ENCODE measurements around the gene TNFRSF4. TPM values are rescaled to one million over a fixed set of nuclear protein-coding genes. Genes with fewer than 3 reads are reported as not detected.

The TNFRSF4 gene
- total RNA-seq, 1 donor = not detected

DNA sequence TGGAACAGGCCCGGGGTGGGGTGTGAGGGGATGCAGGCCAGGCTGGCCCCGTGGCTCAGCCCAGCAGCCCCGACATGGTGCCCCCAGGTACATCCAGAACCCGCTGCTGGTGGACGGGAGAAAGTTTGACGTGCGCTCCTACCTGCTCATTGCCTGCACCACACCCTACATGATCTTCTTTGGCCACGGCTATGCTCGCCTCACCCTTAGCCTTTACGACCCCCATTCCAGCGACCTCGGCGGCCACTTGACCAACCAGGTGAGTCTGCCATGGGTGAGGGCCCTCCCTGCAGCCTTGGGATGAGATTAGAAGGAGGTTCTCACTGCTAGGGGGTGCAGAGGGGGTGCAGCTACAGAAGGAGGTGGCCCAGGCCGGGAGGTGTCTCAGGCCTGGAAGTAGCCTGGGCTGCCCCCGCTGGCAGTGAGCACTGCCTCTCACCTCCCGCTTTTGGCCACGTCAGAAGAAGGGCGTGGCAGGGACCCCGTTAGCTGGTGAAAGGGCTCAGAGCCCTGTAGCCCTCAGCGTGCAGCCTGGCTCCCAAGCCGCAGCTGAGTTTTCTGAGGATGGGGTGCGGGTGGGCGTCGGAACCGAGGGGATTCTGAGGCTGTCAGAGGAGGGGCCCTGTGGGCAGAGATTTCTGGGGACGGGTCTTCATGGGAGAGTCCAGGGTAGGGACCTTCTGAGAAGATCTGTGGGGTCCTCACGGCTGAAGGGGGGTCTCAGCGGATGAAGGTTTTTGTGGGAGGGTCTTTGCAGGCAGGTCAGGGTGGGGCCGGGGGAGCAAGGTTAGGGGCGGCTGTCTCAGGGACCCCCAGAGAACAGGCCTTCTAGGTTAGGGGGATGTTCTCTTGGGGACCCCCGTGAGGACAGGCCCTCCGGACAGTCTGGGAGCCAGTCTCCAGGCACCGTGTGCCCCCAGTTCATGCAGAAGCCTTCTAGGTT, 29.8 kb downstream of the TNFRSF4 start:
- TF ChIP-seq, protein P1, sequence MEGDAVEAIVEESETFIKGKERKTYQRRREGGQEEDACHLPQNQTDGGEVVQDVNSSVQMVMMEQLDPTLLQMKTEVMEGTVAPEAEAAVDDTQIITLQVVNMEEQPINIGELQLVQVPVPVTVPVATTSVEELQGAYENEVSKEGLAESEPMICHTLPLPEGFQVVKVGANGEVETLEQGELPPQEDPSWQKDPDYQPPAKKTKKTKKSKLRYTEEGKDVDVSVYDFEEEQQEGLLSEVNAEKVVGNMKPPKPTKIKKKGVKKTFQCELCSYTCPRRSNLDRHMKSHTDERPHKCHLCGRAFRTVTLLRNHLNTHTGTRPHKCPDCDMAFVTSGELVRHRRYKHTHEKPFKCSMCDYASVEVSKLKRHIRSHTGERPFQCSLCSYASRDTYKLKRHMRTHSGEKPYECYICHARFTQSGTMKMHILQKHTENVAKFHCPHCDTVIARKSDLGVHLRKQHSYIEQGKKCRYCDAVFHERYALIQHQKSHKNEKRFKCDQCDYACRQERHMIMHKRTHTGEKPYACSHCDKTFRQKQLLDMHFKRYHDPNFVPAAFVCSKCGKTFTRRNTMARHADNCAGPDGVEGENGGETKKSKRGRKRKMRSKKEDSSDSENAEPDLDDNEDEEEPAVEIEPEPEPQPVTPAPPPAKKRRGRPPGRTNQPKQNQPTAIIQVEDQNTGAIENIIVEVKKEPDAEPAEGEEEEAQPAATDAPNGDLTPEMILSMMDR (IDR thresholded peaks at IDR 0.05; ENCODE audit: insufficient read depth, low read length) = no peak
- no peak overlapping the region for H3K4me3 ChIP-seq (ENCODE audit: low read depth, low read length)
- no peak for DNase-seq (ENCODE audit: low read depth)

DNA sequence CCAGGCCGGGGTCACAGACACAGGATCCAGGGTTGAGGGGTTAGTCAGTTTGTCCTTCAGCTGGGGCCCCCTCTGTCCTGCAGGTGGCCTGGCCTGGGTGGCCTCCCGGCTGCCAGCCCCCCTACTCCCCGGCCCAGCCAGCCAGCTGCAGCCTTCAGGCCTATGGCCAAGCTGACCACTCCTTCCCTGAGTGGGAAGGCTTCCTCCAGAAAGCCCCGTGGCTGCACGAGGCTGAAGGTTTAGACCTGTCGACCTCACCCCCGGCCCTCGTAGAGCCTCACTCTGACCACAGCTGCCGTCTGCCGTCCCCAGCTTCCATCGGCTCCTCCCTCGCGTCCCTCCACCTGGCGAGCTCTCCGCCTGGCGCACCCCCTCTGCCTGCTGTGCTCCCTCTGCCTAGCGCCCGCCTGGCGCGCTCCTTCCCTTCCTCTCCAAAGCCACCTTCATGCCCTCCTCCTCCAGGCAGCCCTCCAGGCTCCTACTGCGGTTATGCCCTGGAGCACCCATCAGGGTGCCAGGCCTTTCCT, 30.7 kb downstream of the TNFRSF4 start:
- no peak for DNase-seq (ENCODE audit: low read depth)
- H3K4me3 ChIP-seq (ENCODE audit: low read depth, low read length) = no peak overlapping the region
- TF ChIP-seq, protein P1 (IDR thresholded peaks at IDR 0.05; ENCODE audit: insufficient read depth, low read length) = no peak

DNA sequence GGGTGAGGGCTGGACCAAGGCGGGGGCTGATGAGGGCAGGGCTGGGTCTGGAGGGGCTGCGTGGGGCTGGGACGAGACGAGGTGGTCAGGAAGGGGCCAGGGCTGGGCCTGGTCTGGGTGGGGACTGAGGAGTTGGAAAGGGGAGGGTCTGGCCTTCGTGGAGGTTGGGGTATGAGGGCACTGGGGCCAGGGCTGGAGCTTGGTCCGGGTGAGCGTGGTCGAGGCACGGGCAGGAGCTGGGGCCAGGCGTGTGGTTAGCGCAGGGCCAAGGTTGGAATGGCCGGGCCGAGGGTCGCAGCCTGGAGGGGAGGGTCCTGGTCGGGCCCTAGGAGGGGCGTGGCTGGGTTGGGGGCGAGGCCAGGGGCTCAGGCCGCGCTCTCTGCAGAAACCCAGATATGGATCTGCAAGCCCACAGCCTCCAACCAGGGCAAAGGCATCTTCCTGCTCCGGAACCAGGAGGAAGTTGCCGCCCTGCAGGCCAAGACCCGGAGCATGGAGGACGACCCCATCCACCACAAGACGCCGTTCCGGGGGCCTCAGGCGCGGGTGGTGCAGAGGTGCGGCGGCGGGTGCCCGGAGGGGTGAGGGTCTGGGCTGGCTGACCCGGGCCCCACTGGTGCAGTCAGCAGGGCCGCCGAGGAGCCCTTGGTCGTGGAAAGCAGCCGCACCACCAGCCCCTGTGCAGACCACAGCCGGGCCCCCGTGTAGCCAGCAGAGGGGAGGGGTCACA, 31.3 kb downstream of the TNFRSF4 start:
- no peak overlapping the region for H3K4me3 ChIP-seq (ENCODE audit: low read depth, low read length)
- no peak for DNase-seq (ENCODE audit: low read depth)
- TF ChIP-seq, protein P1 (IDR thresholded peaks at IDR 0.05; ENCODE audit: insufficient read depth, low read length) = no peak

DNA sequence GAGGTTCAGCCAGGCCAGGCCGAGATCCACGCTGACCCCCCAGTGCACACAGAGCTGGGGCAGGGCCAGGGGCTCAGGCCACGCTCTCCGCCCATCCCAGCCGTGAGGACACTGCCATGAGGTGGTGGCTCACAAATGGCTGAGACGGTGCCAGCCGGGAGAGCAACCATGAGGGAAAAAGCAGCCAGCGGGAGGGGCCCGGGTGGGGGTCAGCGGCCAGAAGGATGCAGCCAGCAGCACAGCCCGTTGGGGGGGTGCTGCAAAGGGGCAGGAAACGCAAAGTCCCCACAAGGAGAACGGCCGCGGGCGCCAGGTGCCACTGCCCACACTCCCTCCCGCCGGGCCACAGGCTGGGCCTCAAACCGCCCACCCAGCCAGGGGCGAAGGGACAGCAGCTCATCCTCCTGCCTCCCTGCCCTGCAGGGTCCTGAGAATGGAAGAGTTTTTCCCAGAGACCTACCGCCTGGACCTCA, 32.0 kb downstream of the TNFRSF4 start:
- DNase-seq (ENCODE audit: low read depth) = no peak

GRCh38 chr1:1181129-1181937, 32.6 kb downstream of the TNFRSF4 start:
- DNase-seq (ENCODE audit: low read depth) = no peak
- no peak overlapping the region for H3K4me3 ChIP-seq (ENCODE audit: low read depth, low read length)
- TF ChIP-seq, protein P1 (IDR thresholded peaks at IDR 0.05; ENCODE audit: insufficient read depth, low read length) = no peak

More for the DNA sequence above, 32.0 kb downstream of the TNFRSF4 start:
- TF ChIP-seq, protein P1 (IDR thresholded peaks at IDR 0.05; ENCODE audit: insufficient read depth, low read length) = no peak
- no peak overlapping the region for H3K4me3 ChIP-seq (ENCODE audit: low read depth, low read length)
